ENCODE data around the gene DIP2B.

DIP2B gene

GRCh38 chr12:50615145-50615906 lies 110.5 kb downstream of the DIP2B start:
- no peak for DNase-seq

GRCh38 chr12:50615907-50616296 lies 111.1 kb downstream of the DIP2B start:
- DNase-seq = no peak

GRCh38 chr12:50617657-50618056 lies 112.9 kb downstream of the DIP2B start:
- DNase-seq = no peak

- no peak for DNase-seq
Measured at GRCh38 chr12:50618864-50619609, 114.3 kb downstream of the DIP2B start.

GRCh38 chr12:50619610-50619958 lies 114.8 kb downstream of the DIP2B start:
- DNase-seq = no peak

- no peak for DNase-seq
Measured at GRCh38 chr12:50620109-50620977, 115.6 kb downstream of the DIP2B start.

- no peak for DNase-seq
Measured at GRCh38 chr12:50620978-50621360, 116.2 kb downstream of the DIP2B start.

GRCh38 chr12:50621399-50622300 lies 116.9 kb downstream of the DIP2B start:
- no peak for DNase-seq

- DNase-seq = no peak
Measured at GRCh38 chr12:50625029-50625925, 120.5 kb downstream of the DIP2B start.

GRCh38 chr12:50626026-50626425 lies 121.2 kb downstream of the DIP2B start:
- no peak for DNase-seq

GRCh38 chr12:50627491-50627890 lies 122.7 kb downstream of the DIP2B start:
- no peak for DNase-seq

- DNase-seq = no peak
Measured at GRCh38 chr12:50628394-50628793, 123.6 kb downstream of the DIP2B start.

GRCh38 chr12:50633955-50634354 lies 129.2 kb downstream of the DIP2B start:
- DNase-seq = no peak

GRCh38 chr12:50634379-50634778 lies 129.6 kb downstream of the DIP2B start:
- DNase-seq = no peak

GRCh38 chr12:50635364-50635763 lies 130.6 kb downstream of the DIP2B start:
- DNase-seq = no peak

GRCh38 chr12:50635857-50636256 lies 131.1 kb downstream of the DIP2B start:
- no peak for DNase-seq

GRCh38 chr12:50636505-50636904 lies 131.7 kb downstream of the DIP2B start:
- DNase-seq = no peak

GRCh38 chr12:50637870-50638481 lies 133.2 kb downstream of the DIP2B start:
- peak in 1 of 2 donors; percentile 62 for DNase-seq

- DNase-seq = no peak
Measured at GRCh38 chr12:50638482-50638880, 133.7 kb downstream of the DIP2B start.

GRCh38 chr12:50639721-50640120 lies 134.9 kb downstream of the DIP2B start:
- no peak for DNase-seq

Data from CD4-positive, alpha-beta T cell treated with Interleukin-1 beta for 1 hour (primary cell).